Frontal cortex (tissue), 4 donors: Measurements from ENCODE around the gene PTPRD. TPM values are rescaled to one million over a fixed set of nuclear protein-coding genes. Genes with fewer than 3 reads are reported as not detected.
A peak's percentile ranks its signal among the peaks of the same experiment; 100 is the strongest.

Source experiments
- DNase-seq, 2 donors: peaks; one replicate each; pipeline ENCODE4 v3.0.0; 2012; ENCODE audit warnings: low spot score in 2 of 2
- FAIRE-seq: peaks from 2 replicates; lab custom pipeline; 2012; peaks lifted over from hg19 to GRCh38; lab: Jason Lieb, UNC
- total RNA-seq: library from RNA; depleted of rRNA; stranded (reverse); fragments of >200 nt; gene quantifications from one replicate; pipeline ENCODE4 v1.2.3, GENCODE V29; 2014
- donor health status: control.
- donor health status: control.
- donor health status: control.

The PTPRD gene
- total RNA-seq, 1 donor from 2014 or later: 191 TPM

DNA sequence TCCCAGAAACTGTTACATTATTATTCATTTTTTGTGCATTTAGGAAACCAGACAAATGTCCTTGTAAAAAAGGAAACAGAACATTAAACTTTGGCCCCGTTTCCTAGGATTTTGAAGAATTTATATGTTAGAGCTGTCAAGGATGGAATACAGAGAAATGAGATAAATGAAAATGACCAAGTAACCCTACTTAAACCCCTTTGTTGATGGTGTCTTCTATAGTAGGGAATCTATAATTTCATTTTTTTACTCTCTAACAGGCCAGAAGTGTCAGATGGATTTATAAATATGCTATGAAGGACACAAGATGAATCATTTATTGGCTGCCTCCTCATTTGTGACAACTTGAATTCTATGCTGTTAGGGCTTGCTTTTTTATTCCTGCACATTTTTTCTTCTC is 1047.1 kb downstream of the PTPRD start:
- DNase-seq (no peak), FAIRE-seq (no peak)

DNA sequence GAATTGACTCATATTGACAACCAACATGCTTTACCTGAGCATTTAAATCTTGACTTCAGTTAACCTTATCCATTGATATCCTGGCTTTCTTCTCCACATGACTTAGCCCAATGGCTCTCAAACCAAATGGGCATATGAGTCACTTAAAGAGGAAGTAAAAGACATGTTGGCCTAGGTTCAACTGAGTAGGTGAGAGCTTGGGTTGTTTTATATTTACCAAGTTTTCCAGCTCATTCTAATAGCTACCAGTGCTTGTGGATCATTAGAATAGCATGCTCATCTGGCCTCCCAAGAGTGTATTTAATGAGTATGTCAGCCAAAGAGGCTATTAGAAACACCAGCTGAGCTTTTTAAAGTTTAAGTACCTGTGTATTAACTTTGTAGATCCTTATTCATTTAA is 1049.0 kb downstream of the PTPRD start:
- DNase-seq: no peak
- no peak for FAIRE-seq

DNA sequence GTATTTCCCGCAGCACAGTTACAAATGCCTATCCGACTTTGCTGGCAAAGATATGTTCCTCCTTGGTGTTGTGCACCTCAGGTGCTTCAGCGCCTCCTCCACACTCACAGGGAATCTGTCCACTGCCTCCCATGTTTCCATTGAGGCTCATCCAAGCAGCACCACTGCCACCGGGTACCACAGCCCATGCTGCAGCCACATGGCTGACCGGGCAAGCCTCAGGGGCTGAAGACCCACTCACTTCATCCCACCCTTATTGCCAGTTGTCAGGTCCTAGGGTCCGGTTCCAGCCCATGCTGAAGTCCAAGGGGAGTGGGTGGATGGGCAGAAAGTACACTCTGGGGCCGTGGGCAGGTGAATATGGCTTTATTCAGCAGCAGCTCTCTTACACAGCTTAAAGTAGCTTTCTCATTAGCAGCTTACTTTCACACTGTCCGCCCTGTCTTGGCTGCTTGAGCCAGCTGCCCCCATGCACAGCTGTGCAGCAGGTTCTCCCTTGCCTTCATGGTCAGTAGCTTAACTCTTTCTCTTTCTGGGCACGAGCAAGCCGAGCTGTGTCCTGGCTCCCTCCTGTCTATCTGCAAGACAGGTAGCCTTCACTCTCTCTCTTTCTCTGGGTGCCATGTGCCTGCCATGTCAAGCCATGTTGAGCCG is 1052.3 kb downstream of the PTPRD start:
- DNase-seq (no peak), FAIRE-seq (no peak)

DNA sequence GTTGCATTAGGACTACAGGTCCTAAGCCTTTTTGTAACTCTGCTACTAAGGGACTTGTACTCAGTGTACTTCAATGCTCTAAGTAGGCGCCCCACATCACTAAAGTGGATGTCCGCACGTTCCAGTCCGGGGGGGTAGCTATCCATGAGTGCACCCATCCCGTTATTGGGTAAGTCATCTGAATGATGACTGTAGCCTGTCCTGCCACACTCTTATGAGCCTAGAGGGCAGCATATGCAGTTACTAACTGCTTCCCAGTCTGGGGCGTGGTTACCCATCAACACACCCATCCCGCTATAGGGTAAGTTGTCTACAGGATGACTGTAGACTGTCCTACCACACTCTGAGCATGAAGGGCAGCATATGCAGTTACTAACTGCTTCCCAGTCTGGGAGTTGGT is 1053.9 kb downstream of the PTPRD start:
- no peak for FAIRE-seq
- DNase-seq: no peak

DNA sequence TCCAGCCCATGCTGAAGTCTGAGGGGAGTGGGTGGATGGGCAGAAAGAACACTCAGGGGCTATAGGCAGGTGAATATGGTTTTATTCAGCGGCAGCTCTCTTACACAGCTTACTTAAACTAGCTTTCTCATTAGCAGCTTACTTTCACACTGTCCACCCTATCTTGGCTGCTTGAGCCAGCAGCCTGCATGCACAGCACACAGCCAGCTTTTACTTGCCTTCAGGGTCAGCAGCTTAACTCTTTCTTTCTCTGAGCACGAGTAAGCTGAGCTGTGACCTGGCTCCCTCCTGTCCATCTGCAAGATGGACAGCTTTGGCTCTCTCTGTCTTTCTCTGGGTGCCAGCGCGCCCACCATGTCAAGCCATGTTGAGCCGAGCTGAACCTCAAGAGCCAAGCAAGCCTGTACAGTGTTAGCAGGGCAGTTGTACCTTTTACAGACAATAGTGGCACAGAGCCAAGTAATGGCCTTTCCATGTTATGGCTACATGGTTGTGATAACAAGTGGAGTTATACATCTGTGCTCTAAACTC is 1054.9 kb downstream of the PTPRD start:
- FAIRE-seq: no peak
- DNase-seq: no peak

DNA sequence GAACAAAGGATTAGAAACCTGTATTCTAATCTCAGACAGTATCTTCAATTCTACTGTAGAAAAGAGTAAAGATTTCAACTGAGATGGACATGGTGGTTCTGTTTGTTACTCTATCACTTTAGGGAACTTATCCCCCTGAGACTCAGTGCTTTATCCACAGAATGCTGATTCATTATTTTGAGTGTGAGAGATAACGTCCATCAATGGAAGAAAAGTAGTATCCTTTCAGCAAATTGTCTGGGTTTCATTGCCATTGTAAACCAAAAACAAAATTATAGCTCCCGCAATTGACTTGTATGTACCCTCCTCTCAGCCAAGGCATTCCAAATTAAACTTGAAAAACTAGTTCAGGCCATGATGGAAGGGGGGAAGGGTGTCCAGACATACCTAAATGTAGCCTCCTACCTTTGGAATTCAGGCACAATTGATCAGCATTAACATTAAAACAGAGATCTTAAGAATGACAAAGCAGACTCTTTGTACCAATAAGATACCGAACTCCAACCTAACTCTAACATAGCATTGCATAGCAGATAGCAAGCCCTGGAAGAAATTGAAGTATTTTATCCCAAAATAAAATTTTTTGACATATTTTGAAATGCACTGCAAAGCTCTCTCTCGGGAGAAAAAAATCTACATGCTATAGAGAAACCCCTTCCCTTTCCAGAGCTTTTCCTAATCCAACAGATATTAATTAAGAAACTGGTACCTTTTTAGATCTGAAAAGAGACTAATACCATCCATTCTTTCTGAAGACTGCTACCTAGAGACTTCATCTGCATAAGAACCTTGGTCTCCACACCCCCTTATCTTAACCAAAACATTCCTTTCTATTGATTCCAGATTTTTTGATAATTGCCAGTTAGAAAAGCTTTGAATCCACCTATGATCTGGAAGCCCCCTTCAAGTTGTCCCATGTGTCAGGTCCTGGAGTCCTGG is 1055.7 kb downstream of the PTPRD start:
- no peak for FAIRE-seq
- DNase-seq: no peak

DNA sequence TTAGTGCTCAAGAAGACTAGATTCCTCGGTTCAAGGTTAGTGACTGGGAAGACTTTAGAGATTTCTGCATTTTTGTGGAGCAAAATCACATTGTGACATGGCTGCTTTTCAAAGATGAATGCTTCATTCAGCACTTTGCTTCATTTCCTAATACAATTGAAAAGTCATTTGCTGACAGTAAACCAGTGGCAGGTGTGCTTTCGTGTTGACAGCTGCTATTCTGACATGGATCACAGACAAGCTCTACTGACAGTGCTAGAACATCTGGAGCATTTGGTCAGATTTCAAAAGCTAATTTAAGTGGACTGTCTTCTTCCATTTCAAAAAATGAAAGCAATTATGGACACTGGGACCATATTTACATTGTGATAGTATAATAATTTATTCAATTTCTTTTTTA is 1060.1 kb downstream of the PTPRD start:
- DNase-seq (no peak), FAIRE-seq (no peak)

DNA sequence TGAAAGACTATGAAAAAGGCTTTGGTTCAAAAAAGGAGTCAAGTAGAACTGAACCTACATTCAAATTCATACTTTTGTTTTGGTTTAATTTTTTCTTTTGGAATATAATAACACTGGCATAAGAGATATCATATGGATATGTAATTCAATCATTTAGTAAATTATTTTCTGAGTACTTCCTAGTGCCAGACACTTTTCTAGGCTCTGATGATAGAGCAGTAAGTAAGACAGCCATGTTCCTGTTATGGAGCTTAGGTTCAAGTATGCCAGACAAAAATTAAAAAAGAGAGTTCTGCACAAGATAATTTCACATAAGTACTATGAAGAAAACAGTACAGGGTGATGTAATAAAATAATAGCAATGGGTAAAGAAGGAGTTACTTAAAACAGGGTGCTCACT is 1074.0 kb downstream of the PTPRD start:
- no peak for FAIRE-seq
- no peak for DNase-seq

DNA sequence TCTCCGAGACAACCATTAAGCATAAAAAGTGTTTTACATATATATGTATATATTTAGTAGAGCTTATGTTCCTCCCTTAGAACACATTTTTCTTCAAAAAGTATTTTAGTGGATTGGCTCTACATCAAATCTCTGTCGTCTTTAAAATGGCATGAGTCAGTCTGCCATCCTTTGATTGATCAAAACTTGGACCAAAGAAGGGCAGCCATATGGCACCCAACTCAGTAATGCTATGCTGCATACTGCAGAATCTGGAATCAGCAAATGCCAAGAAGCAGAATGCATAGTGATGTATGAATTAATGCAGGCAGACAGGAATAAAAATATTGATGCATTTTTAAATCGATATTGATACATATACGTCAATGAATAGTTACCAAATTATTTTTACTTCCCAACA is 1074.4 kb downstream of the PTPRD start:
- DNase-seq (no peak), FAIRE-seq (no peak)

DNA sequence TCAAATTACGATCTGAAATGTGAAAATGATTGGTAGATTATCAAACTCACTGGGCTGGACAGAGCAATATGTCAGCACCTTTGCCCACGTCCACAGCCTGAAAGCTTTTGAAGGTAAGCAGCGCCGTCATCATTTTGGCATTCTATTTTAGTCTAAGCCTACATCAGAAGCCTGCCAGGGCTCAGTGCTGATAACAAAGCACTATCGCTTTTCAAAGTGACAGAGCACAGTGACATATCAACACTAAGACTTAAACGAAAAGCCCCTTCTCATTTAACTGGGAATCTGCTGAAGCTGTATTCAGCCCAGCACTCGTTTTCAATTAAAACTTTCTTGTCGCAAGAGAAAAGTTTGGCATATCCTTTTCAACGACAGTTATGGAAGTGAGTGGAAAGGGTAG is 1076.3 kb downstream of the PTPRD start:
- DNase-seq (no peak), FAIRE-seq (no peak)

DNA sequence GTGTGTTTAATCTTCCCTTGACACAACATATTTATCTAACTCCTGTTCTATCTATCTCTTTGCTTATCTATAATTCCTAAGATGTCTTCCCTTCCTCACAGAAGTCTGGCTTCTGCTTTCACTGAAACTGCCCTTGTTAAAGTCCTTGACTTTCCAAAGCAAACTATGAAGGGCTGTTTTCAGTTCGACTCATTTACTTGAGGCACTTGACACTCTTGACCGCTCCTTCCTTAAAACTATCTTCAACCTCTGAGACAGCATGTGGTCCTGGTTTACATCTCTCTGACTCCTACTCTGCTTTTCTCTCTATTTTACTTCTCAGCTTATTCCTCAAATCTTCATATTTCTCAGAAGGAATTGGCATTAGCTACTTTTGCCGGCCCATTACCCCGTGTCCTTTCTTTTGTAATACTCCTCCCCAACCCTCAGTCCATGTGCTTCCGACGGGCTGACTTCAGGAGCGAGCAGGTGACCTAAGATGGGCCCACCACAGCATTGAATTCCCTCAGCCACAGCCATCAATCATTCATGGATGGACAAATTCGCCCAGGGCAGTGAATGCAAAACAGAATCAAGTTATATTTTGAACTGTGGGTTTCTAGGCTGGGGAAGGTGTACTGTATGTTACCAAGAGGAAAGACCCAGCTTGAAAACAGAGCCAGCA is 1089.2 kb downstream of the PTPRD start:
- no peak for FAIRE-seq
- no peak for DNase-seq

DNA sequence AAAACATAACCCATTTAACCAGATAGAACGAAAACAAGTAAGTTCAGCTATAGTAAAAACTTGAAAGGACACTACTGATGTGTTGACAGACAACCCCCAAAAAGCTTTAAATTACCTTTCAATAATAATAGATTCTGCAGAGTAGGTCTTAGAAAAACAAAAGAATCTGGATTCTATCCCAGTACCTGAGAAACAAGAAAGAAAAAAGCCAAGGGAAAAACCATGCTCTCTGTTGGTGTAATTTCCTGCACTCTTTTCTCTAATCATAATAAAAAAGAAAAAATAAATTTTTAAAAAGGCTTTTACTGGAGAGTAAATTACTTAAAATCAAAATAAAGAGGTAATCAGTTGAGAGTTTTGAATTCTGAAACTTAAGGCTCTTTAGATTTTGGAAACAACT is 1090.4 kb downstream of the PTPRD start:
- FAIRE-seq: no peak

DNA sequence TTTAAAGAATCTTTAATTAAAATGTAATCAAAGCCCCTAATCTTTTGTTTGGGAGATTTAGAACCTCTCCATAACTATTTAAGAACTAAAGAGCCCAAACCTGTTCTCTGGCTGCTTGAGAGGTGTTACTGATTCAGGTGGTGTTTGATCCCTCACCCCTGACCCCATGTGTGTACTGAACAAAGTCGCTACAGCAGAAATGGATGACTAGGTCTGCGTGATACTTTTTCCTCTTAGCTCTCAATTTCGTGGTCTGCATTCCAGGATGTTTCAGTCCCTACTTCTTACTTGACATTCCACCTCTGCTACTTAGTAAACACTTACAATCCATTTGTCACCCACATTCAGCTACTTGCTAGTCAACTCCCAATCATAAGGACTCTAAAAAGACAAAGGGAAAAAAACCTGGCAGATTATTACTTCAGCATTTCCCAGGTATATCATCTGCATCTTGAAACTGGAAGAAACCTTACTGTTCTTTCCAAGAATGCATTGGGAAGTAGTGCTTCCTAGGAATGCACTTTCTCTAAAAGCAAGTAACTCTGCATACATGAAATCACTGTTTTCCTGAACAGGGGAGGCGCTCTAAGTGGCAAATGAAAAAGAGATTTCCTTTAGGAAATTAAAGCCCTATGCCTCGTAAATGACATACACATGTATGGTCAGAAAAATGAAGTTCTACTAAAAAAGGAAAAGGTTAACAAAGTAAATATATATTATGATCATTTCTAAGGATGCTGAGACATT is 1091.6 kb downstream of the PTPRD start:
- no peak for FAIRE-seq
- DNase-seq: no peak

More for the DNA sequence above, 1090.4 kb downstream of the PTPRD start:
- no peak for DNase-seq

DNA sequence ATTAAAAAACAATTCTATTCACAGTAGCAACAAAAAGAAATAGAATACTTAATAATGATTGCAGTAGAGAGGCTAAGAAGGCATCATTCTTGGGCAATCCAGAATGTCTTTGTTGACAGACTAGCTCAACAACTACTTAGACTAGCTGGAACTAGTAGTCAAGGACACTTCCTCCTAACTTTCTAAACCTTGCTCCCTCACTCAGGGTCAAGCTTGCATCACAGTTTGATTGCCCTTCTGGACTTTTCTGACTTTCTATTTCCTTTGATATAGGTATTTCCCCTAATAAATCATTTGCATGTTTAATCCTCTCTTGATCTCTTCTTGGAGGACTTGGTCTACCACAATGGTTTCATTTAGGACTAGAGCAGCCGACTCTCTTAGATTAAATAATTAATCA is 1107.9 kb downstream of the PTPRD start:
- FAIRE-seq (no peak), DNase-seq (no peak)

DNA sequence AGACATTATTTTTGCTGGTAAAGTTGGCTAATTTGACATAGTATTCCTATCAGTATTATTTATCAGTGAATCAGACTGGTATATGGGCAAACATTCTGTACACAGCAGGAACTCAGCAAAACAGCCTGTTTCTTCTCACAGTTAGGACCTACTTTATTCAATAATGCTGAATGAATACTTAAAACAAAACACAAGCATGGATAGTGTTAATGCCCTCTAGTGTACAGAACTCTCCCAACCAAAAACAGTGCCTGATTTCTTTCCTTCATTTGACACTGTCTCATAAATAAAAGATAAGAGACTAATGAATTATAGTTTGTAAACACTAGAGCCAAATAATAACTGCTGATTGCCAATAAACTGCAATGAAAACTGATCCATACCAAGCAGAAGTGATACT is 1113.3 kb downstream of the PTPRD start:
- DNase-seq (no peak), FAIRE-seq (no peak)

DNA sequence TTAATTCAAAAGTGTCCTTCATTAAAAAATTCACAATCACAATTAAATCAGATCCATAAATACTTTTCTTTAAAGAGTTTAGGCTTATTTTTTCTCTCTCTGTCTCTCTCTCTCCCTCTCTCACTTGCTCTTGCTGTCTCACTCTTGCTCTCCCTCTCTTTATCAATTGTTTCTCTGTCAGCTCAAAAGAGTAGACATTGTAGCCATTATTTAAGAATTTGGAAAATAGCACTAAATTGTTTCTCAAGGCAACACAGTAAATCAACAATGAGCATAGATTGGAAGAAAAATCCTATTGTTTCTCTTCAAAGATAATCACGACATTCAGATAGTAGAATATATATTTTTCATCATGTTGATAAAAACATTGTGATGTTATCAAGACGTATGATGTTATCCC is 1114.0 kb downstream of the PTPRD start:
- FAIRE-seq: peak; percentile 87
- no peak for DNase-seq

DNA sequence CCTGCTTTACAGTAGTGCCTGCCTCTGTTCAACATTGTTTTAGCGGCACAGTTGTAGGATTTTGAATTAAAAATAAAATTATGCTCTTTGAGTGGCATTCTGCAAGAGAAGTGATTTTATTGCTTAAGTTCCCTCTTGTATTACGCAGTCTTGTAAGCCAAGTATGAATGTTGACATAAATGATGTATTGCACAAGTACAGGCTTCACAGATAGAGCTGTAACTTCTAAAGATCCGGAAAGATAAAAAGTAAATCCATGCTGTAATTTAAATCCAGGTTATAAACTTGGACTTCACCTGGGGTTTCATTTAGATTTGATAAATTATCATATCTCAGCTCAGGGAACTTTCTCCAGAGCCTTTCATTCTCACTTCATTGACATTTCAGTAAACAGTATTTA is 1114.7 kb downstream of the PTPRD start:
- FAIRE-seq (no peak), DNase-seq (no peak)

DNA sequence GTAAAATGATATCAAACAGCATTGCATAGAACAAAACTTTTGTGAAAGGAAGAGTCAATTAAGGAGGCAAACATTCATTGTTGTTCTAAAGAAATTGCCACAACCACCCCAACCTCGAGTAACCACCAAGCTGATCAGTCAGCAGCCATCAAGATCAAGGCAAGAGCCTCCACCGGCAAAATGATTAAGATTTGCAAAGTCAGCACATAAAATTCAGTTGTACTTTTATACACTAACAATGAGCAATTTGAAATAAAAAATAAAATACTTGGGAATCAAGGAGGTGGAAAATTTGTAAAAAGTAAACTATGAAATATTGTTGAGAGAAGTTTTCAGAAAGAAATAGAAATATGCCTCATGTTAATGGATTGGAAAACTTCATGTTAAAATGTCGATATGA is 1118.5 kb downstream of the PTPRD start:
- FAIRE-seq: no peak
- DNase-seq: no peak

DNA sequence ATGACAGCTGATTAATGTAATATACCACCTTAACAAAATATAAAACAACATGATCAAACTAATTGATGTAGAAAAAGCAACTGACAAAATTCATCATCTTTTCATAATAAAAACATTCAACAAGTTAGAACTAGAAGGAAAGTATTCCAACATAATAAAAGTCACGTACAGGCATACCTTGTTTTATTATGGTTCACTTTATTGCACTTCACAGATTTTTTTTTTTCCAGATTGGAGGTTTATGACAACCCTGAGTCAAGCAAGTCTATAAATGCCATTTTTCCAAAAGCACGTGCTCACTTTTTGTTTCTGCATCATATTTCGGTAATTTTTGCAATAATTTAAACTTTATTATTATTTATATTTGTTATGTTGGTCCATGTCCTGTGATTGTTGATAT is 1120.3 kb downstream of the PTPRD start:
- FAIRE-seq (no peak), DNase-seq (no peak)

DNA sequence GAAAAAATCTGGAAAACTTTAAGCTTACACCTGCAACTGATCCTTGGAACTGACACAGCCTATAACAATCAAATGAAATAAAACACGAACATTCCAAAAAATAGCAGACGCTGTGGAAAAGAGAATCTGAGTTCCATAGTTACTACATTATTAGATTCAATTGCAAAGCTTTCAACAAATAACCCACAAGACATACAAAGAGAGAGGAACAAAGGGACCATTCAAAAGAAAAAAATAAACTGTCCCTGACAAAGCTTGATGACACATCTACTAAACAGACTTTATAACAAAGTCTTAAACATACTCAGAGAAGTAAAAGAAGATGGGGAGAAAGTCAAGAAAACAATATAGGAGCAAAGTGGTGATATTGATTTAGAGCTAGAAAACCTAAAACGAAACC is 1123.6 kb downstream of the PTPRD start:
- DNase-seq: no peak
- FAIRE-seq: no peak
